ENCODE measurements around the gene DSPP.

The DSPP gene

DNA sequence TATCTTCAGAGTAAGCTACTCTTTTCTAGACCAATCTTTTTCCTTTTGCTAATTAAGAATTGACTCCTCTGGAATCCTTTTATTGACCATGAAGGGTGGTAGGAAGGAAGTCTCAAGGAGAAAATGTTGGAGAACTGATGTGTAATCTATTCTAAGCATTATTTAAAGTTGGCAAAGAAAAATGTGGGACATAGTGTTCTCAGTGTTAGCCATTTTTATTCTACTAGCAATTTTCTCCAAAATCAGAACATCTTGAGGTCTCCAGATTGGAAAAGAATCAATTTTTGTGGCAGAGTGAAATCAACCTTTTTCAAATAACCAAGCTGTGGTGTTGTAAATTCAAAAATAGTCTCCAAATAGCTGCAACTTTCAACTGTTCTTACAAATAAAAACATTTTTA, 23.3 kb downstream of the DSPP start:
- DNase-seq (ENCODE audit: low read depth): no peak

DNA sequence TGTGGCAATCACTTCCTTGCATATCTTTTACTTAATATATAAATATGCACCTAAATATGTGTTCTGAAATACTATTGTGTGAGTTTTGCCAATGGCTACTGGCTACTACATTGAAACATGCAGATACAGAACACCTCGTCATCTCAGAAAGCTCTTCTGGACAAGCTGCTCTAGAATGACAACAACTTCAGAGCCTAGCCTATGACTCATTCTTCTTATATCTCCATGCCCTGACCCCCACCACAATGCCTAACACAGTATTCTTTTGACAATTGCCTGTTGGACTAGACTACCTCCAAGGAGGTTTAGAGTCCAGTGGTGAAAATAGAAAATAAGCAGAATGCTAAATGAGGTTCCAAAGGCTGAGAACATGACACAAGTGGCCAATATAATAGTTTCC, 24.1 kb downstream of the DSPP start:
- DNase-seq (ENCODE audit: low read depth): no peak

DNA sequence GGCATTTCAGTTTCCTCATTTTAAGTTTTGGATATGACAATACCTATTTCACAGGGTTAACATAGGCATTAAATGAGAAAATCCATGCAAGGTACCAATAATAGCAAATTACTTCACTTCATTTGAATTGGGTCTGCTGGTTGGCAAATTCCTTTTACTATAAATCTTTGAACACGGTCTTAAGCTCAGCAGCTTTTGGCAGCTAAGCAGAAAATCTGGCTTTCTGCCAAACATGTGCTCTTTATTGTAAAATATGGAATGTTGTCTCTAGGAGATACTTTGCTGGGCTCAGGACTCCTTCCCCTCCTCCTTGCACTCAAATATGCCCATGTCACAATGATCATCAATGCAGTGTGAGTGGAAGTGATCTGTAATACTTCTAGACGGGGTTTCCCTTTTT, 24.9 kb downstream of the DSPP start:
- DNase-seq (ENCODE audit: low read depth): no peak

DNA sequence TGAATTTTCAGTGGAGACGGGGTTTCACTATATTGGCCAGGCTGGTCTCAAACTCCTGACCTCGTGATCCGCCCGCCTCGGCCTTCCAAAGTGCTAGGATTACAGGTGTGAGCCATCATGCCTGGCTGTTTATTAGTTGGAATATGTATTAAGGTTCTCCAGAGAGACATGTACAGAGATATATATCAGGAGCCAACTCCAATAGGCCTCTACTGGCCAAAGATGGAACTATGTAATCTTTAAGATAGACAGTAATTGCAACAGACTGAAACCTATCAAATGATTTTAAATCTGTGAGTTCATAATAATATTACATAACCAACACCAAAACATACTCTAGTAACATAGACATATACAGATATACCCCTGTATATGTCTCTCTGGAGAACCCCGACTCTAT, 36.0 kb downstream of the DSPP start:
- no peak for DNase-seq (ENCODE audit: low read depth)

- no peak for DNase-seq (ENCODE audit: low read depth)
Measured at GRCh38 chr4:87649980-87650379, 41.7 kb downstream of the DSPP start, which contains the start of gene DMP1. Gene DMP1, plus strand, starts transcription at chr4:87650280. Its CDS starts 6,213 bp downstream, at chr4:87656493.

DNA sequence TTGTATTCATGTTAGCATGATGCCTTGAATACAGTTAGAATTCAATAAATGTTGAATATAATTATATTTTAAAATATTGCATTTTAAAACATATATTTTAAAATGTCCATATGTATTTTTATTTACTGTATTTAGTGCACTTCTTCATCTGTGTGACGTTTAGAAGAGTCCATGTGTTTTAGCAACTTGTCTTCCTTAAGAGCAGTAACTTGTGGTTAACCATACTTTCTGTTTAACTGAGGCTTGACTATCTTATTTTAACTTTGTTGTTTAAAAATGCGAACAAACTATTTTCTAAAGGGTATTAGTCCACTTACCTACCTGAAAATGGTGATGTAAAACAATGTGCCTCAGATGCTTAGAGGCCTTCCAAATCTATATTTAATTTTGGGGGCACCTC, 42.6 kb downstream of the DSPP start:
- DNase-seq (ENCODE audit: low read depth): no peak

DNA sequence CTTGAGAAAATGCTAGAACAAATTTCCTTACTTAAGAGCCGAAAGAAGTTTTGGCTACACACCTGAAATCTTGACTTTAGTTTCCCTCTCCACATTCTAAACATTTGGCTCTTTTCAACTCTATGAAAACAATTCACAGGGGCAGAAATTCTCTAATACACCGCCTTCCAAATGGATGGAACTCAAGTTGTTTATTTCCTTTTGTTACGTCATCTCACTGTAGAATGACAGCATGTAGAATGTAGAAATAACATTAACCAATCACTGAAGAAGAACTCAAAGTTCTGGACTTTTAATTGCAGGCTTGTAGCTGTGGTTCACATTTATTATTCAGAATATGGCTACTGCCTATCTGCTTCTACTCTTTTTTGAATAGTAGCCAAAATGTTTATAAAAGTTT, 43.6 kb downstream of the DSPP start:
- DNase-seq (ENCODE audit: low read depth): no peak

GRCh38 chr4:87654487-87655044, 46.2 kb downstream of the DSPP start:
- DNase-seq (ENCODE audit: low read depth): no peak

- DNase-seq (ENCODE audit: low read depth): no peak
Measured at GRCh38 chr4:87657525-87657924, 49.2 kb downstream of the DSPP start.

DNA sequence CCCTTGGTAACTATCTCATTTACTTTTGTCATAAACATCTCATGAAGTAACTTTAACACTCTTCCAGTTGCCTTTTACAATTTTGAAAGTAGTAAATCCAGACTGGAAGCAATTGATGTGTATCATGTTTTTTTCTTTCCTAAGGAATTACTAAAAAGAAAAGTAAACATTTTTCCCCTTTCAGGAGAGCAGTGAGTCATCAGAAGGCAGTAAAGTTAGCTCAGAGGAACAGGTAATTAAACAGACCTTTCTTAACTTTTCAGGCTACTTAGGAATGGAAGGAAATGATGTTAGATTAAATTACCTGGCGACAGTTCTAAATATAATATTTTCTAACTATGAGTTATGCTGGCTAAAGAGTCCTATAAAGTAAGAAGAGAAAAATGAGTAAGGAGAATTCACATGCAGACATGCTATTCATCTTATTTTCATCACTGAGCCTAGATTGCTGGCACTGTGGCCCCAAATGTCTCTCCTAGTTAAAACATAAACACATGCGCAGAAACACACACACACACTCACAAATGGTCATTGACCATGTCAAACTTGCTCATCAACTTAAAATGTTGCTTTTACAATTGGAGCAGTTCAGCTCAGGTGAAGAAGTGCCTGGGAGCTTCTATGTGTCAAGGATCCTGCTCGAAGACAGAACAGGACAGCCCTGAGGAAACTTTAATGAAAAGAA, 51.1 kb downstream of the DSPP start:
- no peak for DNase-seq (ENCODE audit: low read depth)

DNA sequence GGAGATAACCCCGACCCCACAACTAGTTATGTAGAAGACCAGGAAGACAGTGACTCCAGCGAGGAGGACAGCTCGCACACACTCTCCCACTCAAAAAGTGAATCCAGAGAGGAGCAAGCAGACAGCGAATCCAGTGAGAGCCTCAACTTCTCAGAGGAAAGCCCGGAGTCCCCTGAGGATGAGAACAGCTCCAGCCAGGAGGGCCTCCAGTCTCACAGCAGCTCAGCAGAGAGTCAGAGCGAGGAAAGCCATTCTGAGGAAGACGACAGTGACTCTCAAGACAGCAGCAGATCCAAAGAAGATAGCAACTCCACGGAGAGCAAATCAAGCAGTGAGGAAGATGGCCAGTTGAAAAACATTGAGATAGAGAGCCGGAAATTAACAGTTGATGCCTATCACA, 54.5 kb downstream of the DSPP start:
- DNase-seq (ENCODE audit: low read depth): no peak

All from activated gamma-delta T cell treated with anti-CD3 and anti-CD28 coated beads, Interleukin-2, amount 50 U/mL, for 16 hours (primary cell).